ENCODE results near the gene HSD11B1L. TPM values are rescaled to one million over a fixed set of nuclear protein-coding genes. Genes with fewer than 3 reads are reported as not detected.
A peak's percentile ranks its signal among the peaks of the same experiment; 100 is the strongest.

HSD11B1L gene
- total RNA-seq, 2 donors from 2014 or later: 7.7 to 12.7 TPM

DNA sequence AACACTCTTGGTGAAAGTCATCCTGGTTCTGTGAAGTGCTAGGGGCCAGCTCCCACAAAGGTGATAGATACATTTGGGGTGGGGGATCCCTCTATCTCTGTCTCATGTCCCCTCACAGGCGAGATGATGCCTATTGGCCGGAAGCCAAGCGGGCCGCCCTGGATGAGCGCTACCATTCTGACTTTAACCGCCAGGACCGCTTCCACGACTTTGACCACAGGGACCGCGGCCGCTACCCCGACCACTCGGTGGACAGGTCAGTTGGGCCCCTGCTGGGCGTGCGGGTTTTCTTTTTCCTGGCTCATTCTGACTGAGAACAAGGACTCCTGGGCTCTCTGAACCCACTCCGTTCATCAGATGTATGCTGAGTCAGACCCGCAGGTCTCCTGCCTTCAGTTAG is 16.9 kb upstream of the HSD11B1L start:
- WGBS, 2 experiments (ENCODE audit: insufficient coverage in 1 of 2, insufficient read length in 1 of 2): 95% methylated on average over 16 to 17 of the region's 17 CpGs
- H3K27ac ChIP-seq (ENCODE audit: low read depth, low read length): no peak overlapping the region
- TF ChIP-seq, protein P1, sequence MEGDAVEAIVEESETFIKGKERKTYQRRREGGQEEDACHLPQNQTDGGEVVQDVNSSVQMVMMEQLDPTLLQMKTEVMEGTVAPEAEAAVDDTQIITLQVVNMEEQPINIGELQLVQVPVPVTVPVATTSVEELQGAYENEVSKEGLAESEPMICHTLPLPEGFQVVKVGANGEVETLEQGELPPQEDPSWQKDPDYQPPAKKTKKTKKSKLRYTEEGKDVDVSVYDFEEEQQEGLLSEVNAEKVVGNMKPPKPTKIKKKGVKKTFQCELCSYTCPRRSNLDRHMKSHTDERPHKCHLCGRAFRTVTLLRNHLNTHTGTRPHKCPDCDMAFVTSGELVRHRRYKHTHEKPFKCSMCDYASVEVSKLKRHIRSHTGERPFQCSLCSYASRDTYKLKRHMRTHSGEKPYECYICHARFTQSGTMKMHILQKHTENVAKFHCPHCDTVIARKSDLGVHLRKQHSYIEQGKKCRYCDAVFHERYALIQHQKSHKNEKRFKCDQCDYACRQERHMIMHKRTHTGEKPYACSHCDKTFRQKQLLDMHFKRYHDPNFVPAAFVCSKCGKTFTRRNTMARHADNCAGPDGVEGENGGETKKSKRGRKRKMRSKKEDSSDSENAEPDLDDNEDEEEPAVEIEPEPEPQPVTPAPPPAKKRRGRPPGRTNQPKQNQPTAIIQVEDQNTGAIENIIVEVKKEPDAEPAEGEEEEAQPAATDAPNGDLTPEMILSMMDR (conservative IDR thresholded peaks at IDR 0.05): no peak
- no peaks in the 10 kb centered on the region for H3K9me3 ChIP-seq (ENCODE audit: control insufficient read depth, low read length)
- Mint-ChIP-seq H3K27me3 (ENCODE audit: insufficient read depth) (no peaks in the 10 kb centered on the region), H3K27ac (no peak overlapping the region), H3K4me1 (peaks cover 6% of the 10 kb centered on the region), H3K9me3 (no peaks in the 10 kb centered on the region), H3K4me3 (no peak overlapping the region), H3K36me3 (ENCODE audit: low read depth) (peaks cover 78% of the 10 kb centered on the region)
- no peak overlapping the region for H3K9ac ChIP-seq (ENCODE audit: extremely low read depth, low read length, poor library complexity, severe bottlenecking)
- no peak overlapping the region for H3K4me3 ChIP-seq (ENCODE audit: low read length)
- peaks cover 89% of the 10 kb centered on the region for H3K36me3 ChIP-seq (ENCODE audit: control insufficient read depth, insufficient read depth, low read length)
- H3K27me3 ChIP-seq (ENCODE audit: control insufficient read depth, insufficient read depth, low read length, poor library complexity, severe bottlenecking): no peaks in the 10 kb centered on the region
- H3K4me1 ChIP-seq (ENCODE audit: control insufficient read depth, insufficient read depth, low read length): no peaks in the 10 kb centered on the region
- no peak for DNase-seq

DNA sequence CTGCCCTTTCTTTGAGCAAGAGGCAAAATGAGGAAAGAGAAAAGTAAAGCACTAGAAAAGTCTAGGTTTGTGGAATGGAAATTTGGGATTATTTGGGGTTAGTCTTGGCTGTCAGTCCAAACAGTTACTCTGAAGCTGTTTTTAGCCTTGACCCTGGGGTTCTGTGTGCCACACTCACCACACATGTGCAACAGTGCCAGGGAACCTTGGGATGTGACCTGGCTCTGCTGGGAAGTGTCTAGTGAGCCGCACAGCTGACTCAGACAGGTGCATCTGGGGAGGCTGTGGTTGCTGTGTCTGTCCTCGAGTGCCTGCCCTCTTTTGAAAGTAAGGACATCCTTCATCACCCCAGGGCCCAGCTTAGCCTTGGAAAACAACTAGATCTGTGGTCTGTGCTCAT is 16.3 kb upstream of the HSD11B1L start:
- H3K36me3 Mint-ChIP-seq (ENCODE audit: low read depth): peaks cover 80% of the 10 kb centered on the region
- peaks cover 6% of the 10 kb centered on the region for H3K4me1 Mint-ChIP-seq
- no peak overlapping the region for H3K27ac ChIP-seq (ENCODE audit: low read depth, low read length)
- H3K4me1 ChIP-seq (ENCODE audit: control insufficient read depth, insufficient read depth, low read length): no peaks in the 10 kb centered on the region
- no peak overlapping the region for H3K4me3 ChIP-seq (ENCODE audit: low read length)
- TF ChIP-seq, protein P1 (conservative IDR thresholded peaks at IDR 0.05): no peak
- H3K9ac ChIP-seq (ENCODE audit: extremely low read depth, low read length, poor library complexity, severe bottlenecking): no peak overlapping the region
- no peak for DNase-seq
- 92 to 100% methylated on average over 2 of the region's 2 CpGs for WGBS, 2 experiments (ENCODE audit: insufficient coverage in 1 of 2, insufficient read length in 1 of 2)
- H3K9me3 ChIP-seq (ENCODE audit: control insufficient read depth, low read length): no peaks in the 10 kb centered on the region
- H3K4me3 Mint-ChIP-seq: no peak overlapping the region
- peaks cover 90% of the 10 kb centered on the region for H3K36me3 ChIP-seq (ENCODE audit: control insufficient read depth, insufficient read depth, low read length)
- no peak overlapping the region for H3K27ac Mint-ChIP-seq
- H3K27me3 Mint-ChIP-seq (ENCODE audit: insufficient read depth): no peaks in the 10 kb centered on the region
- no peaks in the 10 kb centered on the region for H3K9me3 Mint-ChIP-seq
- no peaks in the 10 kb centered on the region for H3K27me3 ChIP-seq (ENCODE audit: control insufficient read depth, insufficient read depth, low read length, poor library complexity, severe bottlenecking)

DNA sequence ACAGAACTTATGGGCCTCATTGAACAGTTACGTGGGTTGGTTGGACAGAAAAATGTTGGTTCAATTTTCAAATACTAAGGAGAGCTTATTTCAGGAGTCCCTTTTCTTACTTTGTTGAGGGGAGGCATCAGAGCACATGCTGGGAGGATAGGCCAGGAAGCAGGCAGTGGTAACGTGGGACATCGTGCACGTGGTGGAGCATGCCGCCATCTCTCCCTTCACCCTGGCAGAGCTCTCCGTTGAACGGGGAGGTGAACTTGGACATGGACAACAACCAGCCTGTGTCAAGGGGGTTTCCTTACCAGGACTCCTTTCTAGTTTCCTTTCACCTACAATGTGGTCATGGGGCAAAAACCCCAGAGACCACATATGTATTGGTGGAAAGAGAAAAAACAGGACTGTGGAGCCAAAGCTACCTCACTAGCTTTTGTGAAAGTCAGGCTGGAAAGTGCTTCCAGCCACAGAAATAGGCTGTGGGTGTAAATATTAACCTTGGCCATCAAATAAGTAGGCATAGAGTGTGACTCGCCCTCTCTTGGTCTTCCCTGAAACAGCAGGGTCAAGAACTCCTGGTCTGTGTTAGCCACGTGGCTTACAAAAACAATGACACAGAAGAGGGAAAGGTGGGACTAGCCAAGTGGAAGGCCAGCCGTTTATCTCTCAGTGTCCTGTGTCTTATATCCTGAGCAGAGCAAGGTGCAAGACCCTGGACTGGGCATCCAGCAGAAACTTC is 14.9 kb upstream of the HSD11B1L start:
- peak overlapping the region; percentile 32 for H3K27ac Mint-ChIP-seq
- peaks cover 90% of the 10 kb centered on the region for H3K36me3 ChIP-seq (ENCODE audit: control insufficient read depth, insufficient read depth, low read length)
- no peaks in the 10 kb centered on the region for H3K27me3 Mint-ChIP-seq (ENCODE audit: insufficient read depth)

More for the DNA sequence above, 14.9 kb upstream of the HSD11B1L start:
- no peak overlapping the region for H3K4me3 ChIP-seq (ENCODE audit: low read length)
- Mint-ChIP-seq H3K9me3 (no peaks in the 10 kb centered on the region), H3K4me3 (no peak overlapping the region), H3K36me3 (ENCODE audit: low read depth) (peaks cover 80% of the 10 kb centered on the region), H3K4me1 (peaks cover 6% of the 10 kb centered on the region)
- H3K9me3 ChIP-seq (ENCODE audit: control insufficient read depth, low read length): no peaks in the 10 kb centered on the region
- H3K9ac ChIP-seq (ENCODE audit: extremely low read depth, low read length, poor library complexity, severe bottlenecking): no peak overlapping the region
- no peak for DNase-seq
- no peaks in the 10 kb centered on the region for H3K4me1 ChIP-seq (ENCODE audit: control insufficient read depth, insufficient read depth, low read length)
- no peak overlapping the region for H3K27ac ChIP-seq (ENCODE audit: low read depth, low read length)
- TF ChIP-seq, protein P1 (conservative IDR thresholded peaks at IDR 0.05): peak; percentile 36
- WGBS, 2 experiments (ENCODE audit: insufficient coverage in 1 of 2, insufficient read length in 1 of 2): 93 to 95% methylated on average over 4 to 10 of the region's 10 CpGs
- no peaks in the 10 kb centered on the region for H3K27me3 ChIP-seq (ENCODE audit: control insufficient read depth, insufficient read depth, low read length, poor library complexity, severe bottlenecking)

Data from endodermal cell (in vitro differentiated cells).